ENCODE measurements around the gene NUP214. TPM values are rescaled to one million over a fixed set of nuclear protein-coding genes. Genes with fewer than 3 reads are reported as not detected.
A peak's percentile ranks its signal among the peaks of the same experiment; 100 is the strongest.

The NUP214 gene
- total RNA-seq (10 to 100 TPM; 53.2 to 63.6 TPM), polyA plus RNA-seq (10 to 100 TPM in 1 of 2 donors, 1 to 10 TPM in 1; 6.6 to 27.5 TPM)
- long read RNA-seq, donor 1, partial matches to known transcripts: 42 of 50 reads
- long read RNA-seq, donor 1, other reads (novel, unspliced or antisense): 8 of 50 reads
- long read RNA-seq, donor 2, partial matches to known transcripts: 17 of 23 reads
- long read RNA-seq, donor 2, other reads (novel, unspliced or antisense): 6 of 23 reads

DNA sequence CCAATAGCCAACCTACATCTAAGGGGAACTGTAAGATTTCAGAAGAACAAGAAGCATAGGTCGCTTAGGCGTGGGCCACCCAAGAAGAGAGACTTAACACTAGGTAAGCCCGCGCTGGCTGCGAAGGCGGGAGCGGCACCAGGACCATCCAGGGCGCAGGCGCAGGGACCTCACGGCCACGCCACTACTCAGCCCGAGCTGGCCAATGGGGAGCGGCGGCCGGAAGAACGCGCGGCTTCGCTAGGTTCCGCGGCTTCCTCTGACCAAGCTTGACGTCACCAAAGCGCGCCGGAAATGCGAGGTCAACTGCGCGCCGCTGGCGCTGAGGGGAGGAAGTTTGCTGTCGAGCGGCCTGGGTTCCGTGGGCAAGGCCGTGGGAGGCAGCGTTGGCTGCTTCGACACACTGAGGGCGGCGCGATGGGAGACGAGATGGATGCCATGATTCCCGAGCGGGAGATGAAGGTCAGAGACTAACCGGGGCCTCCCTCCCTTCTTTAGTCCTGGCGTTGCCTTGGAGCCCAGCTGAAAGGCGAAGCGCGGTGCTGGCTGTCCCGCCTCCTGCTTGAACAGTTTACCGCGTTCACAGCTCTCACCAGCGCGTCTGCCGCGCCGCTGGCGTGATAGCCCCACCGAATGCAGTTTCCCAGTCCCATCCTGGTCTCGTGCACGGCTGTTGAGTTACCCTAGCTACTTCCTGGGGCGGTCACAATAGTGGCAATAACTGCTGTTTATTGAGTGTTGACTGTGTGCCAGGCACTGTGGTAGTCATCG is at the start of gene NUP214:
Gene NUP214 (plus strand): TSS at position 299 of the 771 bp plus-strand sequence. CDS start 119 bp downstream, at position 418.
- Histone ChIP-seq H3K4me3 (ENCODE audit: low read length in 2 of 2) (peak within 1 kb of the TSS; percentile 64 to 72), H3K4me1 (ENCODE audit: control insufficient read depth in 1 of 2, insufficient read depth in 2 of 2, low read length in 2 of 2) (no peaks in the 10 kb centered on the region), H3K27me3 (ENCODE audit: control insufficient read depth in 1 of 2, insufficient read depth in 2 of 2, low read length in 1 of 2) (no peaks in the 10 kb centered on the region), H3K27ac (ENCODE audit: low read depth in 1 of 2, low read length in 2 of 2) (peak within 1 kb of the TSS in 1 of 2 donors; percentile 58), H3K9me3 (ENCODE audit: control insufficient read depth, low read length) (no peaks in the 10 kb centered on the region), H3K36me3 (ENCODE audit: control insufficient read depth in 1 of 2, insufficient read depth in 2 of 2, low read length in 1 of 2) (peaks cover 0 to 3% of the 10 kb centered on the region in 2 donors)
- WGBS, 2 donors: 0% methylated on average over 61 of the region's 61 CpGs
- DNase-seq (peak; percentile 99 to 100), ATAC-seq (ENCODE audit: low FRiP score) (peak; percentile 100)
- intact Hi-C loops (cut with DNase I): loop anchor here in 1 of 2 donors (5.0 kb wide), 1 partner anchor 68 kb away; no protein-coding TSS in a partner anchor

DNA sequence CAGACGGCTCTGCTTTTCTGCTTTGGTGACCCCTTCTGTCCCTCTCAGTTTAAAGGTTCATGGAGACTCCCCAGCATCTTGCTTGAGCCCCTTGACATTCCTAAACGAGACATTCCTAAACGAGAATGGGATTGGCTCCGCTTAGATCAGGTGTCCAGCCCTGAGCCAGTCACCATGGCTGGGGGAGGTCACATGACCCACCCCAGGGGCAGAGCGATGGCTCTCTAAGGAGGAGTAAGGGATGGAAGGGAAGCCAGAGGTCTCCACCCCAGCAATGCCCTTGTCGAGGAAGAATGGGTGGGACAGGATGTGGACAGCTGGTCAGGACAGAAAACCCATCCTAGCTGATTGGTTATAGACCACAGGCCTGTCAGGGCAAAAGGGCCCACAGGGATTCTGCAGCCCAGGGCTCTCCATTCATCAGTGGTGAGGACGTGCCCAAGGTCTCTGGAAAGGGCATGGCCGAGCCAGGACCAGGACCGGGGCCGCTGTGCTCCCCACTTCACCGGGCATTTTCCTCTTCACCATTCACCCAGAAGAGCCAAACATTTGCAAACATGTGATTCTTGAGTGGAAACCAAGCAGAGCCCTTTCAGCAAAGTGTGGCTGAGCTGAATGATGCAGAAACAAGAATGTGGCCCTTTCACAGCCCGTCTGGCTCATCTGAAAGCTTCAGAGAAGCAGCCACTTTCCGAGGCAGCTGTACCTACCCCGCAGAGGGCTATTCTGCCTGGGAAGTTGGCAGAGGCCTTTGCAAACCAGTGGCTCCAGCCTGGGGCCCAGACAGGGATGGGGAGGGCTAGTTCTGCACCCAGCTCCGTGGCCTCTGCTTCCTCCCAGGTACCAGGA is 48.8 kb upstream of the NUP214 start:
- H3K9me3 ChIP-seq (ENCODE audit: control insufficient read depth, low read length): no peaks in the 10 kb centered on the region
- 80 to 82% methylated on average over 15 of the region's 15 CpGs for WGBS, 2 donors
- no peaks in the 10 kb centered on the region for H3K36me3 ChIP-seq (ENCODE audit: control insufficient read depth in 1 of 2, insufficient read depth in 2 of 2, low read length in 1 of 2)
- ATAC-seq (ENCODE audit: low FRiP score): no peak
- H3K27me3 ChIP-seq (ENCODE audit: control insufficient read depth in 1 of 2, insufficient read depth in 2 of 2, low read length in 1 of 2): no peaks in the 10 kb centered on the region
- intact Hi-C loops (cut with DNase I): no loop called here
- H3K4me3 ChIP-seq (ENCODE audit: low read length in 2 of 2): no peak overlapping the region
- no peak overlapping the region for H3K27ac ChIP-seq (ENCODE audit: low read depth in 1 of 2, low read length in 2 of 2)
- no peaks in the 10 kb centered on the region for H3K4me1 ChIP-seq (ENCODE audit: control insufficient read depth in 1 of 2, insufficient read depth in 2 of 2, low read length in 2 of 2)
- no peak for DNase-seq

DNA sequence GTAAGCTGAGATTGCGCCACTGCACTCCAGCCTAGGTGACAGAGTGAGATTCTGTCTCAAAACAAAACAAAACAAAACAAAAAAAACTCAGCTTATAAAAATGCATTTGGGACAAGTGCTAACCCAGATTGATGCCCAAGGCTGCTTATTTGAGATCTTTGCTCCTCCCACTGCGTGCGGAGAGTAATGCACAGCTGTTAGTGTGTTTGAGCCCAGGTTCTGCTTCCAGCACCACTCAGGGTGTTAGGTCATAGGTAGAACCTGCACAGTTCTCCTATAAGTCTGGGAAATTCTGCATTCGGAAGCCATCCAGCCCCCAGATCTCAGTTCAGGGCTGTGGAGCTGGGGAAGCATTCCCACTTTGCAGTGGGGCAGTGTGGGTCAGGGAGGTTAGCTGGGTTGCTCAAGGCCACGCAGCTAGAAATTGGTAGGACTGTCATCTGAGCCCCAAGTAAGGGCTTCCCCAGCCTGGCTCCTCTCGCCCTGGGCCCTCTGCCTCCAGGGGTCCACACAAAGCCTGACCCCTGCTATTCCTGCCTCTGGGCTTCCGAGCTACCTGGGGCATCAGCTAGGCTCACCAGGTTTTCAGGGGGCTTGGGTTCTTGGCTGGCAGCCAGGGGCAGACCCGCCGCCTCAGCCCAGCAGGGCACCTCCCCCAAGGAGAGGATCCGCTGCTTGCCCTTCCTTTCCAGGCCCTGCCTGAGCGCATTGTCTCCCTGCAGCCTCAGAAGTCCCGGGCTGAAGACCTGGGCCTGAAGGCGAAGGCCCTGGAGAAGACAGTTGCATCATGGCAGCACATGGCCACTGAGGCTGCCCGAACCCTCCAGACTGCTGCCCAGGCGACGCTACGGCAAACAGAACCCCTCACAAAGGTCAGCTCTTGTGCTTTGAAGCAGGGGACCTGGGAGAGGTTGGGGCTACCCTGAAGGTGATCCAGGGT is 46.7 kb upstream of the NUP214 start:
- Histone ChIP-seq H3K4me3 (ENCODE audit: low read length in 2 of 2) (no peak overlapping the region), H3K36me3 (ENCODE audit: control insufficient read depth in 1 of 2, insufficient read depth in 2 of 2, low read length in 1 of 2) (no peaks in the 10 kb centered on the region), H3K27me3 (ENCODE audit: control insufficient read depth in 1 of 2, insufficient read depth in 2 of 2, low read length in 1 of 2) (no peaks in the 10 kb centered on the region), H3K27ac (ENCODE audit: low read depth in 1 of 2, low read length in 2 of 2) (no peak overlapping the region), H3K9me3 (ENCODE audit: control insufficient read depth, low read length) (no peaks in the 10 kb centered on the region), H3K4me1 (ENCODE audit: control insufficient read depth in 1 of 2, insufficient read depth in 2 of 2, low read length in 2 of 2) (no peaks in the 10 kb centered on the region)
- DNase-seq: no peak
- 87 to 88% methylated on average over 17 of the region's 17 CpGs for WGBS, 2 donors
- intact Hi-C loops (cut with DNase I): no loop called here
- no peak for ATAC-seq (ENCODE audit: low FRiP score)

- Histone ChIP-seq H3K27ac (ENCODE audit: low read depth in 1 of 2, low read length in 2 of 2) (no peak overlapping the region), H3K9me3 (ENCODE audit: control insufficient read depth, low read length) (no peaks in the 10 kb centered on the region), H3K4me1 (ENCODE audit: control insufficient read depth in 1 of 2, insufficient read depth in 2 of 2, low read length in 2 of 2) (no peaks in the 10 kb centered on the region), H3K27me3 (ENCODE audit: control insufficient read depth in 1 of 2, insufficient read depth in 2 of 2, low read length in 1 of 2) (no peaks in the 10 kb centered on the region), H3K4me3 (ENCODE audit: low read length in 2 of 2) (no peak overlapping the region), H3K36me3 (ENCODE audit: control insufficient read depth in 1 of 2, insufficient read depth in 2 of 2, low read length in 1 of 2) (no peaks in the 10 kb centered on the region)
- ATAC-seq (ENCODE audit: low FRiP score): no peak
- intact Hi-C loops (cut with DNase I): no loop called here
- 69 to 79% methylated on average over 9 of the region's 9 CpGs for WGBS, 2 donors
- DNase-seq: no peak
Observed at GRCh38 chr9:131080589-131080988, 44.8 kb upstream of the NUP214 start.

DNA sequence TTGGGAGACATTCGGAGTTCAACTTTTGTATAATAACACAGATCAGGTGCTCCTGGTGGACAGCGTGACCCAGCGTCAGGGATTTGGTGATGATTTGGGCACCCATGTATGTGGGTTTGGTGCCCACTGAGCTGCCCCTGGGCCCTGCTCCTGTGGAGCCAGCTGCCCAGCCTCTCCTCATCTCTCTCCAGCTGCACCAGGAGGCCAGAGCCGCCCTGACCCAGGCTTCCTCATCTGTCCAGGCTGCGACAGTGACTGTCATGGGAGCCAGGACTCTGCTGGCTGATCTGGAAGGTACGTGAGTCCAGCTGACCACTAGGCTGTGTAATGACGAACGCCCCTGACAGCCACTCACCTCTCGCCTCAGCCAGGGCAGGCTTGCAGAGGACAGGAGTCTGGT is 43.5 kb upstream of the NUP214 start:
- no peak overlapping the region for H3K27ac ChIP-seq (ENCODE audit: low read depth in 1 of 2, low read length in 2 of 2)
- no peaks in the 10 kb centered on the region for H3K9me3 ChIP-seq (ENCODE audit: control insufficient read depth, low read length)
- no peaks in the 10 kb centered on the region for H3K4me1 ChIP-seq (ENCODE audit: control insufficient read depth in 1 of 2, insufficient read depth in 2 of 2, low read length in 2 of 2)
- DNase-seq (no peak), ATAC-seq (ENCODE audit: low FRiP score) (no peak)
- H3K36me3 ChIP-seq (ENCODE audit: control insufficient read depth in 1 of 2, insufficient read depth in 2 of 2, low read length in 1 of 2): no peaks in the 10 kb centered on the region
- 93 to 95% methylated on average over 9 of the region's 9 CpGs for WGBS, 2 donors
- H3K27me3 ChIP-seq (ENCODE audit: control insufficient read depth in 1 of 2, insufficient read depth in 2 of 2, low read length in 1 of 2): no peaks in the 10 kb centered on the region
- intact Hi-C loops (cut with DNase I): no loop called here
- H3K4me3 ChIP-seq (ENCODE audit: low read length in 2 of 2): no peak overlapping the region

DNA sequence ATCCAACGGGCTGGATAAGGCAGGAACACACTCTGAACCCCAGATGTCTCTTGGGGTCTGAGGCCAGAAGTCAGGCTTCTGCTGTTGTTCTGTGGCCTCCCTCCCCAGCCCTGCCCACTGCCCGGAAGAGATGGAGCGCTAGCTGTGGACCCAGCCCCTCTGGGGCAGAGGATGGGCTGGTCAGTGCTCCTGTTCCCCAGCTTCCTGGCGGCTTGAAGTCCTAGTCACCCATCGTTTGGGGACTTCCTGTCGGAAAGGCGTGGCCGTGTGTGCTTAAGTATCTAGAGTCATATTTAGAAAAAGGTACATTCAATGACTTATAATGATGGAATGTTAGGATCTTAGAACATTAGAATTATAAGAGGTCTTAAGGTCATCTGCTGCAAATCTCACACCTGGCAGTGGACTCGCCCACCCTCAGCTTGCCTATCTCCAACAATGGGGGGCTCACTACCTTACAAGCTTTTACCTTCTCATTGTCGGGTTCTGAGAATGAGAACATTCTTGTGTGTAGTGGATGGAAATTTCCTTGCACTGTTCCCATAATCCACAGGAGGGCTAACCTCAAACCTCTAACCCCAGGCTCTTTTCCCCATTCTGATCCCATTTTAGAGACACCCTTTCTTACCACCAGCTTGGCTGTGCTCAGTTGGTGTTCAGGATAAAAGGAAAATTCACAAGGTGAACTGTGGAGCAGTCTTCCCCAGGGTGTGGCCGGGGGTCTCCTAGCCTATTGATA is 42.4 kb upstream of the NUP214 start:
- H3K36me3 ChIP-seq (ENCODE audit: control insufficient read depth in 1 of 2, insufficient read depth in 2 of 2, low read length in 1 of 2): no peaks in the 10 kb centered on the region
- ATAC-seq (ENCODE audit: low FRiP score) (no peak), DNase-seq (no peak)
- intact Hi-C loops (cut with DNase I): no loop called here
- 73 to 76% methylated on average over 11 of the region's 11 CpGs for WGBS, 2 donors
- no peak overlapping the region for H3K27ac ChIP-seq (ENCODE audit: low read depth in 1 of 2, low read length in 2 of 2)
- H3K4me3 ChIP-seq (ENCODE audit: low read length in 2 of 2): no peak overlapping the region
- no peaks in the 10 kb centered on the region for H3K27me3 ChIP-seq (ENCODE audit: control insufficient read depth in 1 of 2, insufficient read depth in 2 of 2, low read length in 1 of 2)
- H3K4me1 ChIP-seq (ENCODE audit: control insufficient read depth in 1 of 2, insufficient read depth in 2 of 2, low read length in 2 of 2): no peaks in the 10 kb centered on the region
- H3K9me3 ChIP-seq (ENCODE audit: control insufficient read depth, low read length): no peaks in the 10 kb centered on the region

GRCh38 chr9:131084661-131085369 is 40.6 kb upstream of the NUP214 start:
- Histone ChIP-seq H3K36me3 (ENCODE audit: control insufficient read depth in 1 of 2, insufficient read depth in 2 of 2, low read length in 1 of 2) (no peaks in the 10 kb centered on the region), H3K4me3 (ENCODE audit: low read length in 2 of 2) (no peak overlapping the region), H3K27me3 (ENCODE audit: control insufficient read depth in 1 of 2, insufficient read depth in 2 of 2, low read length in 1 of 2) (no peaks in the 10 kb centered on the region), H3K9me3 (ENCODE audit: control insufficient read depth, low read length) (no peaks in the 10 kb centered on the region), H3K4me1 (ENCODE audit: control insufficient read depth in 1 of 2, insufficient read depth in 2 of 2, low read length in 2 of 2) (no peaks in the 10 kb centered on the region), H3K27ac (ENCODE audit: low read depth in 1 of 2, low read length in 2 of 2) (no peak overlapping the region)
- WGBS, 2 donors: 76 to 81% methylated on average over 8 of the region's 8 CpGs
- DNase-seq (no peak), ATAC-seq (ENCODE audit: low FRiP score) (no peak)
- intact Hi-C loops (cut with DNase I): no loop called here

Measured in aorta (tissue), 5 donors.